Stimulated activated CD4-positive, alpha-beta T cell treated with anti-CD3 and anti-CD28 coated beads, Interleukin-4, amount 100 ng/mL, for 4 hours (primary cell): ENCODE results near the gene SNRPB.
"Not testable (repeated sequence)": the region's sequence is repeated elsewhere in the genome, so short reads cannot be mapped to it uniquely, and the experiment has no call there.

Source experiments
- DNase-seq, 2 experiments: peaks; one replicate each; pipeline ENCODE4 v3.0.0-alpha.2; 2020

The SNRPB gene

DNA sequence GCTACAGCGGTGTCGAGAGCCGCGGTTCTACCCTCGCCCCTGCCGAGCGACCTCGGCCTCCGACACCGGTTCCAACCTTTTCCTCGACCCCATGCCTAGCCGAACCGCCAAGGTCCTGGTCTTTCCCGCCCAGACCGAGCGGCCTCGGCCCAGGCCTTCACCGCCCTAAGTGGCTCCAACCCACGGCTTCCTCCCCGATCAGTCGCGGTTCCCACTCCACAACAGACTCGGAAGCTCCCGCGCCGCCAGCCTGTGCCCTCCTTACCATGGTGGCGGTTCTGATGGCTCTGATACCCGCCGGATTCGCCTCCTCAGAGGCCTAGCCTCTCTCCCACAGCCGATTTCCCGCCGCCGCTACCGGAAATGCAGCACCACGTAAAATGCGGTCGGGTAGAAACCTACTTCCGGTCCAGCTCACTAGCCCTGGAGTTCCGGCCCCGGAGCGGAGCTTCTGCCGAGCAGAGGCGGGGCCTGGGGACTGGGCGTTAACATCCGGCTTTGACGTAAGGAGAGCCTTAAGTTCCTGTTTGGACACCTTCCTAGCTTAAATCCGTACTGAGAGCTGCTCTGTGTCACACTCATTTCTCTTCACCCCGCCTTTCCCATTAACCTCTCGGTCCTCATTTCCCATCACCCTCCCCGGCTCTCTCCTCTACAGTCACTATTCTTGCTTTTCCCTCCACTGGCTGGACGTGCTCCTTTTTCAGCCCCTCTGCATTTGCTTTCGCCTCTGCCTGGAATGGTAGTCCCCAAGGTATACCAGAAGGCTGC, at the start of gene SNRPB:
SNRPB (minus strand) TSS at position 367 of the 771 bp plus-strand sequence; CDS start at position 268, 99 bp downstream.
- DNase-seq = peak; percentile 91 to 97

DNA sequence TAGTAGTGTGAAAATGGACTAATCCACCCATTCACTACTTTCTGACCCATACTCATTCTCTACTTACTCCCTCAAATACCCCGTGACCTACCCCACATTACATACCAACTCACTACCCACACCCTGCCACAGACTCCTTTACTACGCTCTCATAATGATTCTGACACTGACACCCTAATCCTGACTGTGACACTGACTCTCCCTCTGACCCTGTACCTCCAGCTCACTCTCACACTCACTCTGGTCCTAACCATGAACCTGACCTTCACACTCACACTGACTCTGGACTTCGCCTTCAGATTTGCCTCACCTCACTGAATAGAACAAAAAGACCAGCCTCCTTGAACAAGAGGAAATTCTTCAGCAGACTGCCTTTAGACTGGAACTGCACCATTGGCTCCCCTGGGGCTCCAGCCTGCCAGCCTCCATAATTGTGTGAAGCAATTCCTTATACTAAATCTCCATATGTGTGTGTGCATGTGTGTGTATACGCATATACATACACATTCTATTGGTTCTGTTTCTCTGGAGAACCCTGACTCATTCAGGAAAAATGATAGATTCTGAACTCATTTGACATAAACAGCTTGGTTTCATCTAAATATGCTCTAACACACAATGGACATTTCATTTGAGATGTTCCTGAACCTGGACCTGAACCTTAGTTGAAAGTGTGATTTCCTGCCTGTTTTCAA, 48.7 kb upstream of the SNRPB start:
- no peak for DNase-seq

DNA sequence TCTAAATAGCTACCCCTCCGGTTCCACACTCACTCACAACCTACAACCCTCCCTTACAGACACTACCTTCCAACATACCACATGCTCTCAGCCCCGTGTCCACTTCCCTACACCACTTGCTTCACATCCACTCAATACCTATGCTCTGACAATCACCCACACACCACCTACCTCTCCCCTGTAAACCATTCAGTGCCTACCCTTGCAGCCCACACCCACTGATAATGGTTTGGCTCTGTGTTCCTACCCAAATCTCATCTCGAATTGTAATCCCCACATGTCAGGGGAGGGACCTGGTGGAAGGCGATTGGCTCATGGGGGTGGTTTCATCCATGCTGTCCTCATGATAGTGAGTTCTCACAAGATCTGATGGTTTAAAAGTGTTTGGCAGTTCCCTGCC, 48.0 kb upstream of the SNRPB start:
- DNase-seq = no peak

DNA sequence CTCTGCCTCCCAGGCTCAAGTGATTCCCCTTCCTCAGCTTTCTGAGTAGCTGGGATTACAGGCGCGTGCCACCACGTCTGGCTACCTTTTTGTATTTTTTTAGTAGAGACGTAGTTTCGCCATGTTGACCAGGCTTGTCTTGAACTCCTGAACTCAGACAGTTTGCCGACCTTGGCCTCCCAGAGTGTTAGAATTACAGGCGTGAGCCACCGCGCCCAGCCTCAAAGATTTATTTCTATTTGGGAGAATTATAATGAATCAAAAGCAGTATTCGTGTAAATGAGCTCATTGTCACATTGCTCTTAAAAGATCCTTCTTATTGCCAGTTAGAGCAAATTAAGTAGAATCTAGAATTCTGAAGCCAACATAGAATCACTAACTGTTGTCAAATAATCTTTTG, 47.5 kb upstream of the SNRPB start:
- no peak for DNase-seq

DNA sequence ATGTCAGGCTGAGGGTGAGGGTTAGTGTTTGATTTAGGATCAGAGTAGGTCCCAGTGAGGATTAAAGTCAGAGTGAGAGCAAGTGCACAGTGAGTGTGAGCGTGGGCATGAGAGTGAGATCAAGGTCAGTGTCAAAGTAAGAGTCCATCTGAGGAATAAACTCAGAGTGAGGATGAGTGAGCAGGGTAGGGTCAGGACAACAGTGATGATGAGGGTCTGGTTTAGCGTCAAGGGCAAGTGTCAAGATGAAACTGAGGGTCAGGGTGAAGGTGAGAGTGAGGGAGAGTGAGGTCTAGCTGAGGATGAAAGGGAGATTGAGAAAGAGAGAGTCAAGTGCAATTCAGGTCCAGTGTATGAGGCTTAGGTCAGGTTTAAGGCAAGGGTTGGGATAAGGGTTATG, 45.8 kb upstream of the SNRPB start:
- DNase-seq = no peak

DNA sequence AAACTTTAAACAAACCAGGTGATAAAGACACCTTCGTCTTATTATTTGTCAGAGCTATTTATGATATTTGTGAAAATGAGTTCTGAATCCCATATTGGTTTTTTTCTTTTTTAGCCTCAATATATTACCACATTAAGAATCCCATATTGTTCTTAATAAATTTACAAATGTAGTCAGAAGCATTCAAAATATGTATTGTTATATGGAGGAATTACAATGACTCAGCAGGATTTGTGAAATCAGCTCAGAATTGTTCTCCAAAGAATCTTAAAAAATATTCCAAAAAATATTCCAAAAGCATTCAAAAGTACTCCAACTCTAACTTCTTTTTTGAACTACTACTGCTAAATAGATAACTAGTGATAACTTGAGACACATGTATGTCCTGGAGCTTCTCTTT, 44.6 kb upstream of the SNRPB start:
- no peak for DNase-seq

DNA sequence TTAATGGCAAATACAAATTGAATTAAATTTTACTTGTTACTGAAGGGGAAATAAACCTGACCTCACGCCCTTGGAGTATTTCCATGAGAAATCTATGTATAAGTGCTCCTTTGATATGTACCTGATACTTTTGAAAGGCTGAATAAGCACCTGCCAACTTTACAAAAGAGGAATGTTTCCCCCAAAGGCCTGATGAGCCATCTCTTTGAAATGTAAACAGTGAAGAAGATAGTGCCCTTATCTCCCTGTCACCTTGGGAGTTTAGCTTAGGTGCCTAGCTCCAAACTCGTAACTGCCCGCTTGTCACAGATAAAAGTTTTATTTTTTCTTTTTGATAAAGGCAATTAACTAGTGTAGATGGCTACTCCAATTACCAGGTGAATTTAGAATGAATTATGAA, 39.2 kb upstream of the SNRPB start:
- DNase-seq = no peak

DNA sequence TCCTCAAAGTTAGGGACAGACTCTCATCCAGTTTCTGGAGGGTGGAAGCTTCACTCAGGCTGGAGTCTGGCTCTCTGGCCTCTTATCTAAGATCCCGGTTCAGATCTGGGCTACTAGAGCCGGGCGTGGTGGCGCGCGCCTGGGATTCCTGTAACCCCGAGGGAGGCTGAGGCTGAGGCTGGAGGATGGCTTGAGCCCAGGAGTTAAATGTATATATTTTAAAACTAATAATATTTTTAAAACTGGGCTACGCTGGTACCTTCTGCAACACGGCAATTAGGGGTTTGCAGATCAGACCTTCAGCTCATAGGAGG, 38.8 kb upstream of the SNRPB start:
- no peak for DNase-seq

DNA sequence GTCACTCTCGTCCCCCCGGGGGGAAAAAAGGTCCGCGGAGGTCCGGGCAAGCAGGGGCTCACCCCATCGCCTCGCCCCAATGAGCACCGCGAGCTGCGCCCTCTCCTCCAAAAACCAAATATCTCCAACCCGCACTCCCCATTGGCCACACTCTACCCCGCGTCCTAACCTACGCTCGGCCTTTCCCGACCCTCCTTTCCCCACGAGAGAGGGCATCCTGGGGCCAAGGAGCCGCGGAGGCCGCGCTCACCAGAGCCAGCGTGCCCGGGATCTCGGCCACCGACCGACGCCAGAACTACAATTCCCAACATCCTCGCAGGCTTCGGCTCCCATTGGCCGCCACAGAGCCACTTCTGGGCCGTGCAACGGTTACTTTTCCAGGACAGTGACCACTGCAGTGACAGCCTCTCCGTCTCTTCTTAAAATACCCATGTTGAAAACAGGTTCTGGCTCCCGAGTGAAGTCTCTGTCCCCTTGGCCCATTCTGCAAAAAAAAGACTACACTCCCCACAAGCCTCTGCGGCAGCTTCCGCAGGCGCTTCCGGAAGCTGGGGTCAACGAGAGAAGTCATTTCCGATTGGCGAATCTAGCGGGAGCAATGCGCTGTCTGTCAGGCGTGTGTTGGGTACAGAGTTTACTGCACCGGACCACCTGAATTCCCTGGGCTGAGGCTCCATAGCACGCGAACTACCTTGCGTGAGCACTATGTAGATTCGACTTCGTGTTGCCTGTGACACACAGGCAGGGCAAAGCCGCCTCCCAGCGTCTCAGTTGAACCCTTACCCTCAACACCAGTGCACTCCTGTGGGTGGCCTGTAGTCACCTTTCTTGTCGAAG, 38.3 kb upstream of the SNRPB start, which contains the start of gene ZNF343:
ZNF343 (minus strand) TSS at position 285 of the 837 bp plus-strand sequence. CDS start 15,020 bp downstream, outside the sequence.
- peak; percentile 67 to 74 for DNase-seq

DNA sequence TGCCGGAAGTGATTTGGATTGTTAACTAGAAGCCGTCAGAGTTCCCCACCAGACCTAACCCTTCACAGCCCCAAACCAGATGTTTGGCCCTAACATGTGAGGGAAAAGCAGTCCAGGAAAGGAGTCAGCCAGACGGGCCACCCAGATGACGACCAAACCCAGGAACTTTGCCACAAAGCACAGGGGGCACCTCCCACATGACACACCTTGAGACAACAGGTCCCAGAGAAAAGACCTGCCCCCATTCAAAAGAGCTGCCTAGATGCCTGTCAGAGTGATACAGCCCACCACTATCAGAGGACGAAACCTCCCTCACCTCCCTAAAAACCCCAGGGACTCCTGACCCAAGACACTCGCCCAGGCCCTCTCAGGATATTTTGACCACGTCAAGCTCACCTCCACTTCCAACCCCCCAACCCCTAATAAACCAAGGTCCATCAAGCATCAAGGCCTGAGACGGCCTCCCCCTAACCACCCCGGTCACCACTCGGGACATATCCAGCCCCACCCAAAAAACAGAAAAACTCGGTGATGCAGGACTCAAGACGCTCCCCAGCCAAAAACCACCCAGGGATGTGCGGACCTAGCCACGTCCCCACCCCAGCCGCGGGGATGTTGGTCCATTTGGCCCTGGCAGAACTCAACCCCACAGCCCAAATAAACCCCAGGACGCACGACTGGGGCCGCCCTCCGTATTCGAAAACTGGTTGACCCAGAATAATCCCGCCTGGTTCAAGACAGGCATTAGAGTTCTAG, 37.5 kb upstream of the SNRPB start:
- DNase-seq = no peak

DNA sequence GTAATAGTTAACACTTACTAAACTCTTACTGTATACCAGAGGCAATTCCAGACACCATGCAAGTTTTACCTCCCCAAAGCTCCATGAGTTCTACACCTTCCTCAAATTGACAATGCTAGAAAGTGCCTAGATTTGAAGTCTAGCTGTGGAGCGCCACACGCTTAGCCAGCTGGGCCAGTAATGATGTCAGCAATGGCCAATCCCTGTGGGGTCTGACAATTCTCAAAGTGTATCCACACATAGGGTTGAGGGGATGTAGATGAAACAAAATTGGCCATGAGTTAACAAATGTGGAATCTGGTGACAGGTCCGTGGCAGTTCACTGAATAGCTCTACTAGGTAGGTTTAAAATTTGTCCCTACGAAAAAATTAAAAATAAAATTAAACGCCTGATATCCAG, 36.9 kb upstream of the SNRPB start:
- DNase-seq = no peak

DNA sequence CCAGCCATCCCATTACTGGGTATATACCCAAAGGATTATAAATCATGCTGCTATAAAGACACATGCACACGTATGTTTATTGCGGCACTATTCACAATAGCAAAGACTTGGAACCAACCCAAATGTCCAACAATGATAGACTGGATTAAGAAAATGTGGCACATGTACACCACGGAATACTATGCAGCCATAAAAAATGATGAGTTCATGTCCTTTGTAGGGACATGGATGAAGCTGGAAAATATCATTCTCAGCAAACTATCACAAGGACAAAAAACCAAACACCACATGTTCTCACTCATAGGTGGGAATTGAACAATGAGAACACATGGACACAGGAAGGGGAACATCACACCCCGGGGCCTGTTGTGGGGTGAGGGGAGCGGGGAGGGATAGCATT, 35.8 kb upstream of the SNRPB start:
- DNase-seq = not testable (repeated sequence)

DNA sequence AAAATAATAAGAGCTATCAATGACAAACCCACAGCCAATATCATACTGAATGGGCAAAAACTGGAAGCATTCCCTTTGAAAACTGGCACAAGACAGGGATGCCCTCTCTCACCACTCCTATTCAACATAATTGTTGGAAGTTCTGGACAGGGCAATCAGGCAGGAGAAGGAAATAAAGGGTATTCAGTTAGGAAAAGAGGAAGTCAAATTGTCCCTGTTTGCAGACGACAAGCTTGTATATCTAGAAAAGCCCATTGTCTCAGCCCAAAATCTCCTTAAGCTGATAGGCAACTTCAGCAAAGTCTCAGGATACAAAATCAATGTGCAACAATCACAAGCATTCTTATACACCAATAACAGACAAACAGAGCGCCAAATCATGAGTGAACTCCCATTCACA, 34.2 kb upstream of the SNRPB start:
- not testable (repeated sequence) for DNase-seq

DNA sequence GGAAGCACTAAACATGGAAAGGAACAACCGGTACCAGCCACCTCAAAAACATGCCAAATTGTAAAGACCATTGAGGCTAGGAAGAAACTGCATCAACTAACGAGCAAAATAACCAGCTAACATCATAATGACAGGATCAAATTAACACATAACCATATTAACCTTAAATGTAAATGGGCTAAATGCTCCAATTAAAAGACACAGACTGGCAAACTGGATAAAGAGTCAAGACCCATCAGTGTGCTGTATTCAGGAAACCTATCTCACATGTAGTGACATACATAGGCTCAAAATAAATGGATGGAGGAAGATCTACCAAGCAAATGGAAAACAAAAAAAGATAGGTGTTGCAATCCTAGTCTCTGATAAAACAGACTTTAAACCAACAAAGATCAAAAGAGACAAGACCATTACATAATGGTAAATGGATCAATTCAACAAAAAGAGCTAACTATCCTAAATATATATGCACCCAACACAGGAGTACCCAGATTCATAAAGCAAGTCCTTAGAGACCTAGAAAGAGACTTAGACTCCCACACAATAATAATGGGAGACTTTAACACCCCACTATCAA, 32.3 kb upstream of the SNRPB start:
- not testable (repeated sequence) for DNase-seq

DNA sequence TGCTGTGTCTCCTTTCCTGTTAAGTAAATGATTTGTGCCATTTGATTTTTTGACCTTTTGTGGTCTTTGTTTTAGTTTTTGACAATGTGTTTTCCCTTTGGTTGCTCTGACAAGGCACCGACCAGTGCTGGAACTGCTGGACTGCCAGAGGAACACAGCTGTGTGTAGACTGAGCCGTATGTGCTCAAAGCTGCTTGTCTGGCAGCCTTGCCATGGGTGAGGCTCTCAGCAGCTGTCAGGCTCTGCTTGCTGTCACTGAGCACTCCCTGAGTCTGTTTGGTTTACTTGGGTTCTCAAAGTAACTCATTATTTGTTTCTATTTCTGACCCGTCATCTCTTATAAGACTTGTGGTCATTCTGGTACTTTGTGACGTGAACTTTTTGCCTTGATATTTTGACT, 15.1 kb upstream of the SNRPB start:
- no peak for DNase-seq

DNA sequence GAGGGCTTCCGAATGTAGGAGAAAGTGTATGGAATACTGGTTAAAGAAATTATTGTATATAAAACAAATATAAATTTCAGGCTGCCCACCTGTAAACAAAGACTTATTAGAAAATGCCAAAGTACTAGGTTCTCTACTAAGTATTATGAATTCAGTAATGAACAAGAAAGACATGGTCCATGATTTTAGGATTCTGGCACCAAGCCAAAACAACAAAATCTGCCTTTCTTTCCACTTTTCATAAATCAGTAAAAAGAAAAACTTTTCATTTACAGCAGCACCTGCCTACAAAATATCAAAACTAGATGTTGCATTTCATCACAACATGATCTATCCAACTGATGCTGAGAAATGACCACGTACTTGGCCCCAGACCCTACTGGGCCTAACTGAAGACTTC, 14.5 kb upstream of the SNRPB start:
- no peak for DNase-seq

DNA sequence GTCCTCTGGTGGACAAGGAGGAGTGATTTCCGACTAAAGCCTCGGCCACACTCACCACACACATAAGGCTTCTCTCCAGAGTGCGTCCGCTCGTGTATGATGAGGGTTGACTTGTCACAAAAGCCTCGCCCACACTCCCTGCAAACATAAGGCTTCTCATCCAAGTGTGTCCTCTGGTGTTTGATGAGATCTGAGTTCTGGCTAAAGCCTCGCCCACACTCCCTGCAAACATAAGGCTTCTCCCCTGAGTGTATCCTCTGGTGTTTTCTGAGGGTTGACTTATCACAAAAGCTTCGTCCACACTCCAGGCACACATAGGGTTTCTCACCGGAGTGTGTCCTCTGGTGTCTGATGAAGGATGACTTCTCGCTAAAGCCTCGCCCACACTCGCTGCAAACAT, 12.9 kb upstream of the SNRPB start:
- DNase-seq = no peak

DNA sequence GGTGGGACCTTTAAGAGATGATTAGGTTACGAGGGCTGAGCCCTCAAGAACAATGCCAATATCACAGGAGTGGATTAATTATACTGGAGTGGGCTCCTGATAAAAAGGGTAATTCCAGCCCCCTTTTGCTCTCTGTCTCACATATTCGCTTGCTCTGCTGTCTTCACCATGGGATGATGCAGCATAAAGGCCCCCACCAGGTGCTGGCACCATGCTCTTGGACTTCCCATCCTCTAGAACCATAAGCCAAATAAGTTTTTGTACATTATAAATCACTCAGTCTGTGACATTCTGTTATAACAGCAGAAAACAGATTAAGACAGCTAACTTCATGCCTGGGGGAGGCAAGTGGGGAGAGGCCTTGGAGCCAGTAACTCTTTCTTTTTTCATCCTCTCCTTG, 9.8 kb upstream of the SNRPB start:
- DNase-seq = no peak

DNA sequence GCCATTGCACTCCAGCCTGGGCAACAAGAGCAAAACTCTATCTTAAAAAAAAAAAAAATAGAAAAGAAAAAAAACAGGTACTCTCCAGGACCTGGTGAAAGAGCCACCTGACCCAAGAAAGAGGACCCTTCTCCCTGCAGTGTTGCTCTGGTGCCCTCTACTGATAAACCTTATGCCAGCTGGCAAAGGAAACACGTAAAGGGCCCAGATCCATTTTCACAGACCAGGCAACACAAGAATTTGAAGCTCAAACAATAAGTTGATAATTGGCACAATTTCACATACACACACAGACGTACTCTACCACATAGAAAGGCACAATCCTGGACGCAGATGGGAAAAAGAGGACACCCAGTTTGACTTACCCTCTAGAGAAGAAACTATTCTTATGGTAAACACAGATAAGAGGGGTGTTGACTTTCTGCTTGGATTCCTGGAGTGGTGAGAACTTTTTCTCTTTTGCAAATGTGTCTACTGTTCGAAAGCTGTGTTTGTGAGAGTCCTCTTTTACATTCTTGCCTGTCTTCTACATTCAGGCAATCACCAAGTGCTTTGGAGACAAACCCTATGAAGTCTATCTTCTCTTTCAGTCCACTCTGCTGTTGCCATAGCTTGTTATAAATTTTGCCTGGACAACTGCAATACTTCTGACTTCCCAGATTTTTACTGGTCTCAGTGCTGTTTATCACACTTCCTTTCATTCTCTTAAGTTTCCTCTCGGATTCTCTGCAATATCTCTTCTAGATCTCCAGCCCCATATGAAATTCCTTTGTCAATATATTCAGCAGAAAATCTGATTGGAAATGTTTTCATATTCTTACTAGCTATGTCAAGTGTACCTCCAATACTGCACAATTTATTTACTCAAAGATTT, 6.4 kb upstream of the SNRPB start:
- no peak for DNase-seq

DNA sequence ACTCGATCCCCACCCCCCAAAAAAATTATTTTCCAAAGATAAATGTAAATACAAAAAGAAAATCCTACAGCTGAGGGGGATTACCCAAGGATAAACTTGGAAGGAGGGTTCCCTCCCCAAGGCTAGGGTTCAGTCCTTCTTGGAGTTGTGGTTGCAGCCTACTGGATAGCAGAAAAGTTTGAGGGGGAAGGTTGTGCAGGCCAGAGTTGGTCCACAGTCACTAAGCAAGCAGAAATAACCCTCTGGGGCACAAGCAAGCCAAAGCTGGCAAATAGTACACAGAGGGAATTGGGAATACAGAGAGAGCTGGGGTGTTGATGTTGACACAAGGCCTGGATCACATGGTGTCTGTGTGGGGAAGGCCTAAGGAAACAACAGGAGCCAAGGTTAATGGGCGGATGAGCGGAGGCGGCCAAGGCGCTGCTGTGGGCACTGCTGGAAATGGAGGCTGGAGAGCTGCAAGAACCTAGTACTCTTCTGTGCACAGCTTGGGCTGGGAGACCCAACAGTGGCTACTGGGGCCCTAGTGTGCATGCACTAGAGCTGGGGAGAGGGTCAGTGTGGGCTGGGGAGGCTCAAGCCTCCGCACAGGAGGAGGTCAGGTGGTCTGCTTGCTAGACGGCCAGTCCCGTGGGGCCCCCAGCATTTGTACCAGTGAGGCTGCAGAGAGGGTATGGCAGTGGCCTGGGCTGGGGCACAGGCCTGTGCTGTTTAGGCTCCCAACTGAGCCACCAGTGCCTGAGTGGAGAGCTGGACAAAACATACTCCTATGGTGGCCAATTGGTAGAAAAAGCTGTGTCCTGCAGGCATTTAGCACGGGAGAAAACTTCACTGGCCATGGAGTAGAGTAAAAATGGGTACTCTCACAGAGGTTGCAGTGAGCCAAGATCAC, 5.5 kb upstream of the SNRPB start:
- no peak for DNase-seq
